ENCODE results near the gene ASIC3. TPM values are rescaled to one million over a fixed set of nuclear protein-coding genes. Genes with fewer than 3 reads are reported as not detected.
"Not testable (repeated sequence)": the region's sequence is repeated elsewhere in the genome, so short reads cannot be mapped to it uniquely, and the experiment has no call there.

ASIC3 gene
- total and polyA plus RNA-seq, 7 experiments from 2014 or later: 6.7 to 17.7 (median 13.7) TPM; not detected in 2

- intact Hi-C loops (cut with micrococcal nuclease): loop anchor here (5.0 kb wide), 3 partner anchors 218 to 687 kb away; partner anchors contain the start of genes ABCF2 (in 1 of the 2), ACTR3C (in 1 of the 2) and LRRC61 (in 1 of the 2)
Measured at GRCh38 chr7:151009327-151010036, 38.8 kb upstream of the ASIC3 start.

GRCh38 chr7:151010037-151010306, 38.4 kb upstream of the ASIC3 start:
- no peaks in the 10 kb centered on the region for H3K9me3 ChIP-seq (ENCODE audit: control insufficient read depth in 2 of 3, low read length in 3 of 3)
- H3K27ac ChIP-seq (ENCODE audit: low read depth, low read length): peak overlapping the region; percentile 73
- Mint-ChIP-seq H3K4me3 (peak overlapping the region in 5 of 10 donors; percentile 57 to 79 (median 65)), H3K27me3 (no peaks in the 10 kb centered on the region), H3K4me1 (peaks cover 42 to 87% (median 75%) of the 10 kb centered on the region in 7 donors), H3K27ac (peak overlapping the region; percentile 81 to 99 (median 94)), H3K36me3 (peaks cover 0 to 12% (median 0%) of the 10 kb centered on the region in 5 donors), H3K9me3 (peaks cover 0 to 4% (median 0%) of the 10 kb centered on the region in 11 donors)
- intact Hi-C loops (cut with micrococcal nuclease): loop anchor here (5.0 kb wide), 3 partner anchors 217 to 688 kb away; partner anchors contain the start of genes ABCF2 (in 1 of the 2), ACTR3C (in 1 of the 2) and LRRC61 (in 1 of the 2)
- POLR2A ChIA-PET: interaction anchor here (0.6 to 4.9 kb wide), 12 partner anchors 10 to 277 kb away, joined by 3 to 33 read pairs (median 4); partner anchors contain the start of genes ABCB8 and NOS3
- H3K27me3 ChIP-seq (ENCODE audit: control insufficient read depth in 2 of 2, insufficient read depth in 2 of 2, low read length in 2 of 2): no peaks in the 10 kb centered on the region
- H3K36me3 ChIP-seq (ENCODE audit: control insufficient read depth in 2 of 3, insufficient read depth in 3 of 3, low read length in 3 of 3): no peaks in the 10 kb centered on the region
- H3K4me3 ChIP-seq (ENCODE audit: low read length): no peak overlapping the region
- DNase-seq: no peak
- CTCF ChIA-PET: interaction anchor here (0.7 to 5.1 kb wide), 6 partner anchors 8 to 140 kb away, joined by 3 to 29 read pairs (median 12); partner anchors contain the start of gene NOS3
- H3K4me1 ChIP-seq (ENCODE audit: control insufficient read depth in 2 of 2, insufficient read depth in 2 of 2, low read length in 2 of 2): peaks cover 60 to 76% of the 10 kb centered on the region in 2 donors
- ATAC-seq: no peak

More at GRCh38 chr7:151009327-151010036, 38.8 kb upstream of the ASIC3 start:
- DNase-seq: no peak
- H3K36me3 ChIP-seq (ENCODE audit: control insufficient read depth in 2 of 3, insufficient read depth in 3 of 3, low read length in 3 of 3): no peaks in the 10 kb centered on the region
- no peaks in the 10 kb centered on the region for H3K9me3 ChIP-seq (ENCODE audit: control insufficient read depth in 2 of 3, low read length in 3 of 3)
- H3K4me1 ChIP-seq (ENCODE audit: control insufficient read depth in 2 of 2, insufficient read depth in 2 of 2, low read length in 2 of 2): peaks cover 56 to 71% of the 10 kb centered on the region in 2 donors
- peaks cover 0 to 11% (median 2%) of the 10 kb centered on the region in 5 donors for H3K36me3 Mint-ChIP-seq
- H3K4me3 ChIP-seq (ENCODE audit: low read length): no peak overlapping the region
- H3K4me1 Mint-ChIP-seq: peaks cover 42 to 84% (median 72%) of the 10 kb centered on the region in 7 donors
- peaks cover 0 to 4% (median 0%) of the 10 kb centered on the region in 11 donors for H3K9me3 Mint-ChIP-seq
- no peaks in the 10 kb centered on the region for H3K27me3 ChIP-seq (ENCODE audit: control insufficient read depth in 2 of 2, insufficient read depth in 2 of 2, low read length in 2 of 2)
- H3K4me3 Mint-ChIP-seq: peak overlapping the region in 2 of 10 donors; percentile 60 to 81
- ChIA-PET CTCF (interaction anchor here (0.7 to 5.1 kb wide), 7 partner anchors 9 to 140 kb away, joined by 3 to 29 read pairs (median 8); partner anchors contain the start of gene NOS3), POLR2A (interaction anchor here (0.6 to 2.7 kb wide), 10 partner anchors 10 to 276 kb away, joined by 3 to 17 read pairs (median 4); partner anchors contain the start of gene ABCB8)
- H3K27ac ChIP-seq (ENCODE audit: low read depth, low read length): peak overlapping the region; percentile 73
- H3K27me3 Mint-ChIP-seq: no peaks in the 10 kb centered on the region
- ATAC-seq: no peak
- H3K27ac Mint-ChIP-seq: peak overlapping the region in 6 of 9 donors; percentile 43 to 99 (median 88)

DNA sequence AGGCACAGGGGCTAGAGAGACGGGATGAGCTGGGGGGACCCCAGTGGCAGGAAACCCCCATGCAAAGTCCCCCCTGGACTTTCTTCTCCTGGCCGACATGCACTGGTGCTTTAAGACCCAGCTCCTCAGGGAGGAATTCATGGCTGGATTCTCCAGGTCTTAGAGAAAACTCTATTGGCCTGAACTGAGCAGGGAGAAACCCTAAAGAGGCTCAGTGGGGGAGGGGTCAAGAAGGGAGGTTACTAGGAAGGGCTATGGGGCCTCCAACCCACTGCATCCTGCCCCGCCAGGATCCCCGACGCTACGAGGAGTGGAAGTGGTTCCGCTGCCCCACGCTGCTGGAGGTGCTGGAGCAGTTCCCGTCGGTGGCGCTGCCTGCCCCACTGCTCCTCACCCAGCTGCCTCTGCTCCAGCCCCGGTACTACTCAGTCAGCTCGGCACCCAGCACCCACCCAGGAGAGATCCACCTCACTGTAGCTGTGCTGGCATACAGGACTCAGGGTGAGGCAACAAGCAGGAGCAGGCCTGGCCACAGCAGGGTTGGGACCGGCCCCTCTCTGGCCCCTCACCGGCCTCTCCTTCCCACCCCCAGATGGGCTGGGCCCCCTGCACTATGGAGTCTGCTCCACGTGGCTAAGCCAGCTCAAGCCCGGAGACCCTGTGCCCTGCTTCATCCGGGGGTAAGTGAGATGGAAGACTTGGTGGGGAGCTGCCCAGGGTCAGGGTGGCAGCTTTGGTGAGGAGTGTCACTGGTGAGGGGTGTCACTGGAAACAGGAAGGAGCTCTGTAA, 37.8 kb upstream of the ASIC3 start:
- no peak overlapping the region for H3K4me3 ChIP-seq (ENCODE audit: low read length)
- Mint-ChIP-seq H3K4me1 (peaks cover 47 to 88% (median 76%) of the 10 kb centered on the region in 7 donors), H3K9me3 (peaks cover 0 to 4% (median 0%) of the 10 kb centered on the region in 11 donors), H3K36me3 (peaks cover 0 to 18% (median 0%) of the 10 kb centered on the region in 5 donors), H3K27ac (peak overlapping the region; percentile 81 to 99 (median 94)), H3K27me3 (no peaks in the 10 kb centered on the region), H3K4me3 (peak overlapping the region; percentile 37 to 85 (median 66))
- peak overlapping the region; percentile 73 for H3K27ac ChIP-seq (ENCODE audit: low read depth, low read length)
- H3K9me3 ChIP-seq (ENCODE audit: control insufficient read depth in 2 of 3, low read length in 3 of 3): no peaks in the 10 kb centered on the region
- DNase-seq: peak in 6 of 9 donors; percentile 39 to 56 (median 50)
- H3K36me3 ChIP-seq (ENCODE audit: control insufficient read depth in 2 of 3, insufficient read depth in 3 of 3, low read length in 3 of 3): no peaks in the 10 kb centered on the region
- ChIA-PET CTCF (interaction anchor here (0.6 to 5.1 kb wide), 11 partner anchors 8 to 529 kb away, joined by 3 to 29 read pairs (median 4); partner anchors contain the start of gene NOS3), POLR2A (interaction anchor here (0.6 to 4.9 kb wide), 18 partner anchors 9 to 435 kb away, joined by 3 to 33 read pairs (median 3); partner anchors contain the start of genes ABCB8 and NOS3)
- peaks cover 64 to 81% of the 10 kb centered on the region in 2 donors for H3K4me1 ChIP-seq (ENCODE audit: control insufficient read depth in 2 of 2, insufficient read depth in 2 of 2, low read length in 2 of 2)
- no peak for ATAC-seq
- no peaks in the 10 kb centered on the region for H3K27me3 ChIP-seq (ENCODE audit: control insufficient read depth in 2 of 2, insufficient read depth in 2 of 2, low read length in 2 of 2)
- intact Hi-C loops (cut with micrococcal nuclease): loop anchor here (5.0 kb wide), 3 partner anchors 217 to 688 kb away; partner anchors contain the start of genes ABCF2 (in 1 of the 2), ACTR3C (in 1 of the 2) and LRRC61 (in 1 of the 2)

- Mint-ChIP-seq H3K4me3 (peak overlapping the region; percentile 37 to 85 (median 66)), H3K9me3 (peaks cover 0 to 4% (median 0%) of the 10 kb centered on the region in 11 donors), H3K36me3 (peaks cover 0 to 20% (median 0%) of the 10 kb centered on the region in 5 donors), H3K27ac (peak overlapping the region; percentile 81 to 99 (median 94)), H3K4me1 (peaks cover 49 to 90% (median 75%) of the 10 kb centered on the region in 7 donors), H3K27me3 (no peaks in the 10 kb centered on the region)
- H3K4me3 ChIP-seq (ENCODE audit: low read length): no peak overlapping the region
- no peaks in the 10 kb centered on the region for H3K9me3 ChIP-seq (ENCODE audit: control insufficient read depth in 2 of 3, low read length in 3 of 3)
- ChIA-PET POLR2A (interaction anchor here (0.7 to 4.9 kb wide), 13 partner anchors 9 to 435 kb away, joined by 3 to 33 read pairs (median 5); partner anchors contain the start of genes ABCB8 and NOS3), CTCF (interaction anchor here (0.6 to 5.1 kb wide), 9 partner anchors 9 to 530 kb away, joined by 3 to 28 read pairs (median 4); partner anchors contain the start of gene NOS3)
- peak overlapping the region; percentile 73 for H3K27ac ChIP-seq (ENCODE audit: low read depth, low read length)
- DNase-seq (no peak), ATAC-seq (no peak)
- H3K36me3 ChIP-seq (ENCODE audit: control insufficient read depth in 2 of 3, insufficient read depth in 3 of 3, low read length in 3 of 3): no peaks in the 10 kb centered on the region
- H3K4me1 ChIP-seq (ENCODE audit: control insufficient read depth in 2 of 2, insufficient read depth in 2 of 2, low read length in 2 of 2): peaks cover 64 to 87% of the 10 kb centered on the region in 2 donors
- H3K27me3 ChIP-seq (ENCODE audit: control insufficient read depth in 2 of 2, insufficient read depth in 2 of 2, low read length in 2 of 2): no peaks in the 10 kb centered on the region
- intact Hi-C loops (cut with micrococcal nuclease): loop anchor here (5.0 kb wide), 3 partner anchors 216 to 689 kb away; partner anchors contain the start of genes ABCF2 (in 1 of the 2), ACTR3C (in 1 of the 2) and LRRC61 (in 1 of the 2)
Measured at GRCh38 chr7:151011097-151011409, 37.3 kb upstream of the ASIC3 start.

DNA sequence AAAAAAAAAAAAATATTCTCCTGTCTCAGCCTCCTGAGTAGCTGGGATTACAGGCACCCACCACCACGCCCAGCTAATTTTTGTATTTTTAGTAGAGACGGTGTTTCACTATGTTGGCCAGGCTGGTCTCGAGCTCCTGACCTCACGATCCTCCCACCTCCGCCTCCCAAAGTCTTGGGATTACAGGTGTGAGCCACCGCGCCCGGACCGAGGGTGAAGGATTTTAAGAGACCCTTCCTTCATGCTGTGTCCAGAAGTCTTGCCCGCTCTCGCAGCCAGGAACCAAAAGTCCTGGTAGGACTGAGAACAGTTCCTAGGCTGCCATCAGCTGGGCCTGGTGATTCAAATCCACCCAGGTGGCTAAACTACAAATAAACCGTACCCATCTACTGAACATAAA, 36.7 kb upstream of the ASIC3 start:
- ChIA-PET POLR2A (interaction anchor here (0.9 to 4.9 kb wide), 6 partner anchors 8 to 436 kb away, joined by 3 to 33 read pairs (median 7); partner anchors contain the start of gene ABCB8), CTCF (interaction anchor here (0.6 to 5.1 kb wide), 7 partner anchors 18 to 99 kb away, joined by 3 to 28 read pairs (median 5); partner anchors contain the start of gene NOS3)
- DNase-seq; H3K27me3 ChIP-seq (ENCODE audit: control insufficient read depth in 2 of 2, insufficient read depth in 2 of 2, low read length in 2 of 2); H3K36me3 ChIP-seq (ENCODE audit: control insufficient read depth in 2 of 3, insufficient read depth in 3 of 3, low read length in 3 of 3); H3K9me3 ChIP-seq (ENCODE audit: control insufficient read depth in 2 of 3, low read length in 3 of 3); ATAC-seq; H3K27me3 Mint-ChIP-seq; H3K9me3 Mint-ChIP-seq; H3K4me3 ChIP-seq (ENCODE audit: low read length): not testable (repeated sequence)
- peak overlapping the region; percentile 42 to 91 (median 66) for H3K4me3 Mint-ChIP-seq
- H3K4me1 Mint-ChIP-seq: peaks cover 53 to 90% (median 77%) of the 10 kb centered on the region in 7 donors
- peak overlapping the region; percentile 81 to 99 (median 98) for H3K27ac Mint-ChIP-seq
- intact Hi-C loops (cut with micrococcal nuclease): loop anchor here (2.0 to 5.0 kb wide), 5 partner anchors 37 to 689 kb away; partner anchors contain the start of genes ABCF2 (in 1 of the 2), ACTR3C (in 1 of the 2), AGAP3 (in 1 of the 2) and LRRC61 (in 1 of the 2)
- peaks cover 64 to 89% of the 10 kb centered on the region in 2 donors for H3K4me1 ChIP-seq (ENCODE audit: control insufficient read depth in 2 of 2, insufficient read depth in 2 of 2, low read length in 2 of 2)
- peak overlapping the region; percentile 97 for H3K27ac ChIP-seq (ENCODE audit: low read depth, low read length)
- H3K36me3 Mint-ChIP-seq: peaks cover 0 to 20% (median 0%) of the 10 kb centered on the region in 5 donors
